Measurements from ENCODE around the gene LEPROT. TPM values are rescaled to one million over a fixed set of nuclear protein-coding genes. Genes with fewer than 3 reads are reported as not detected.
"Not testable (repeated sequence)": the region's sequence is repeated elsewhere in the genome, so short reads cannot be mapped to it uniquely, and the experiment has no call there.

The LEPROT gene
- total and polyA plus RNA-seq, 2 experiments from 2014 or later, result 22.9 to 24.9 TPM

GRCh38 chr1:65384426-65384825 is 36.0 kb upstream of the LEPROT start:
- not testable (repeated sequence) for H2AFZ ChIP-seq; H3K4me3 ChIP-seq; H3K27me3 ChIP-seq (ENCODE audit: insufficient read depth); H3F3A ChIP-seq (replicated peaks; ENCODE audit: low read depth); H3K9me2 ChIP-seq (ENCODE audit: insufficient read depth); H3K4me2 ChIP-seq; H3K27ac Mint-ChIP-seq; H3K4me1 ChIP-seq (ENCODE audit: insufficient read depth); H3K27ac ChIP-seq (ENCODE audit: low read depth); ATAC-seq; H3K4me1 Mint-ChIP-seq; H3K4me3 Mint-ChIP-seq; H3K36me3 Mint-ChIP-seq (ENCODE audit: low read depth); H3K36me3 ChIP-seq (ENCODE audit: insufficient read depth); H3K27me3 Mint-ChIP-seq (ENCODE audit: insufficient read depth, low read depth, poor library complexity); H4K20me1 ChIP-seq (replicated peaks; ENCODE audit: insufficient read depth); H3K9me3 Mint-ChIP-seq; H3K79me2 ChIP-seq (replicated peaks; ENCODE audit: insufficient read depth); DNase-seq (ENCODE audit: low spot score)

GRCh38 chr1:65386439-65386838 is 34.0 kb upstream of the LEPROT start:
- Histone ChIP-seq H3K4me2 (no peak overlapping the region), H3K9me2 (ENCODE audit: insufficient read depth) (no peaks in the 10 kb centered on the region), H3K4me3 (no peak overlapping the region), H3K27ac (ENCODE audit: low read depth) (no peak overlapping the region), H3K36me3 (ENCODE audit: insufficient read depth) (peaks cover 4% of the 10 kb centered on the region; the same call in 1 of the 2 replicates), H3K4me1 (ENCODE audit: insufficient read depth) (no peaks in the 10 kb centered on the region), H3K79me2 (replicated peaks; ENCODE audit: insufficient read depth) (no peaks in the 10 kb centered on the region), H3K27me3 (ENCODE audit: insufficient read depth) (no peaks in the 10 kb centered on the region), H2AFZ (no peak overlapping the region), H4K20me1 (replicated peaks; ENCODE audit: insufficient read depth) (no peaks in the 10 kb centered on the region), H3F3A (replicated peaks; ENCODE audit: low read depth) (no peaks in the 10 kb centered on the region)
- Mint-ChIP-seq H3K36me3 (ENCODE audit: low read depth) (peaks cover 6% of the 10 kb centered on the region; the same call in 2 of the 3 replicates), H3K27me3 (ENCODE audit: insufficient read depth, low read depth, poor library complexity) (no peaks in the 10 kb centered on the region), H3K9me3 (peaks cover 3% of the 10 kb centered on the region; the same call in 1 of the 3 replicates), H3K27ac (no peak overlapping the region), H3K4me1 (peaks cover 4% of the 10 kb centered on the region), H3K4me3 (no peak overlapping the region)
- ATAC-seq, result no peak
- DNase-seq (ENCODE audit: low spot score), result no peak
- no peak for TF ChIP-seq EZH2 (IDR thresholded peaks at IDR 0.05; ENCODE audit: low read depth, unreplicated experiment)
- no peak for TF ChIP-seq POLR2AphosphoS5 (IDR thresholded peaks at IDR 0.05; ENCODE audit: low read depth)
- TF ChIP-seq JUNB (IDR thresholded peaks at IDR 0.05; ENCODE audit: unreplicated experiment), result no peak
- no peak for TF ChIP-seq CREB1 (CRISPR knock-in tag; IDR thresholded peaks at IDR 0.05; ENCODE audit: low read depth)
- TF ChIP-seq ZNF114 (CRISPR knock-in tag; IDR thresholded peaks at IDR 0.05), result no peak
- TF ChIP-seq ZNF462 (CRISPR knock-in tag; IDR thresholded peaks at IDR 0.05), result no peak
- TF ChIP-seq ETS1 (IDR thresholded peaks at IDR 0.05), result no peak
- TF ChIP-seq EZH2phosphoT487 (IDR thresholded peaks at IDR 0.05; ENCODE audit: unreplicated experiment), result no peak
- no peak for TF ChIP-seq NANOG (IDR thresholded peaks at IDR 0.05; ENCODE audit: borderline replicate concordance)
- no peak for TF ChIP-seq REST (IDR thresholded peaks at IDR 0.05; ENCODE audit: unreplicated experiment)
- no peak for TF ChIP-seq ZNF331 (CRISPR knock-in tag; IDR thresholded peaks at IDR 0.05; ENCODE audit: low read depth)
- no peak for TF ChIP-seq STAT1 (IDR thresholded peaks at IDR 0.05; ENCODE audit: unreplicated experiment)
